ENCODE results near the gene GNG12.
"Not testable (repeated sequence)": the region's sequence is repeated elsewhere in the genome, so short reads cannot be mapped to it uniquely, and the experiment has no call there.

GNG12 gene

GRCh38 chr1:67685558-67686266 lies 147.6 kb downstream of the GNG12 start:
- peak; percentile 13 to 55 for DNase-seq (ENCODE audit: low read depth in 1 of 2, low spot score in 1 of 2)

- DNase-seq (ENCODE audit: low read depth in 1 of 2, low spot score in 1 of 2) = peak; percentile 84 to 91
These were observed 148.2 kb downstream of the GNG12 start, which contains the start of gene GADD45A for GRCh38 chr1:67685067-67685557. TSS of gene GADD45A (plus strand) at chr1:67685201. CDS start at chr1:67685495, 294 bp downstream.

GRCh38 chr1:67684526-67685066 lies 148.7 kb downstream of the GNG12 start:
- no peak for DNase-seq (ENCODE audit: low read depth in 1 of 2, low spot score in 1 of 2)

DNA sequence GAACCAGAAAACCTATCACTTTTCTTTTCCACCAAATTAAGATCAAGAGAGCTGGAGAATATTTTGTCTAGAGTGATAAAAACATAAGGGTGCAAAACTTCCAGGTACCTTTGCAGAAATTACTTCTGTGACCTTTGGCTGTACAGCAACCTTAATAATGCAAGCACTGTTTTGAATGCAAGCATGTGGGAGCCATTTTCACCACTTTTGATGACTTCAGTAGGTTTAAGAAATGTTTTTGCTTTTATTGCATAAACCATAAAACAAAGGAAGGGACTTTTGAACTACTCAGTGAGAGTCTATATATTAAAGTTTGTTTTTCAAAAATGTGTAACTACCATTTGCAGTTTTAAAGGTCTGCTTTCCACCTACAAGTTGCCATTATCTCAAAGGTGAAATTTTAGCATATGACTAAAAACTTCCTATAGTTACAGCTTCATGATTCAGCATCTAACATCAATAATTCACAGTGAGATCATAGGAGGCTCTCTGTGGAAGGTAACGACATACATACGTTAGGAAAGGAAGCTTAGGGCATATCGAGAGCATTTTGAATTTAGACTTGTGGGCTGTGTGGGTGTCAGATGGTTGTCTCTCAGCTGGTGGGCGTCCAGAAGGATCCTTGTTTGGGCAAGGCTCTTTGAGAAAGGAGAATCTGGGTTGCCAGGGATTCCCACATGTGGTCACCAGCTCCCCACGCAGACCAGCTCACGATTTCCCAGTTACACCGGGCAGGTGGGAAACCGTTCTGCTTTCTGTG lies 149.3 kb downstream of the GNG12 start:
- peak in 1 of 2 donors; percentile 8 for DNase-seq (ENCODE audit: low read depth in 1 of 2, low spot score in 1 of 2)

DNA sequence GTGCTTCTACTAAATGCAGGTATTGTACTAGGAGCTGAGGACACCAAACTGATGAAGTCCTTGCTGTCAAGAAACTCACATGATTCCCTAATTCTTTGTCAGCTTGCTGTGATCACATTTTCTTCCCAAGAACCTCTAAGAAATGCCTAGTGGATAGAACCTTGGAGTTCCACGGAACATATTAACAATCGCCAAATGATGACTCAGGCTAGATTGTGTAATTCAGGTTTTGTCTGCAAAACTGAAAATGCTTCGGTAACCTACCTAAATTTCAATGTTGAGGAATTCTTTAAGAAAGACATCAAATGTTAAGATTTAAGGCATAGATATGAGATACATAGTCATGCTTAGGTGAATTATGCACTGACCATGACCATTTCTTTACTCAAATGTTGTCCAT lies 150.0 kb downstream of the GNG12 start:
- no peak for DNase-seq (ENCODE audit: low read depth in 1 of 2, low spot score in 1 of 2)

GRCh38 chr1:67682659-67683197 lies 150.5 kb downstream of the GNG12 start:
- no peak for DNase-seq (ENCODE audit: low read depth in 1 of 2, low spot score in 1 of 2)

DNA sequence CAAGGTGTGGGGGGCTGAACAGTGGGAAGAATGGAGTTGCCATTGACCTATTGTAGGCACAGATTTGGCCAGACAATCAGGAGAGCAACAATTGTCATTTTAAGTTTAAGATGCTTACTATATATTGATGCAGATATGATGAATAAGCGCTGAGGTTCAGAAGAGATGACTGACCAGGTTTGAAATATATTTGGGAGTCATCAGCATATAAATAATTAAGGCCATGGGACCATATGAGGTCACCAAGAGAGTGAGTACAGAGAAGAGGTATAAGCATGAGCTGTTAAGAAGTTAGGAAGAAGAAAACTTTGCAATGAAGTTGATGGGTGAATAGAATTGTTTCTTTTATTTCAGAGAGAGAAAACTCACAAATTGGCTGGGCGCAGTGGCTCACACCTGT lies 152.8 kb downstream of the GNG12 start:
- no peak for DNase-seq (ENCODE audit: low read depth in 1 of 2, low spot score in 1 of 2)

DNA sequence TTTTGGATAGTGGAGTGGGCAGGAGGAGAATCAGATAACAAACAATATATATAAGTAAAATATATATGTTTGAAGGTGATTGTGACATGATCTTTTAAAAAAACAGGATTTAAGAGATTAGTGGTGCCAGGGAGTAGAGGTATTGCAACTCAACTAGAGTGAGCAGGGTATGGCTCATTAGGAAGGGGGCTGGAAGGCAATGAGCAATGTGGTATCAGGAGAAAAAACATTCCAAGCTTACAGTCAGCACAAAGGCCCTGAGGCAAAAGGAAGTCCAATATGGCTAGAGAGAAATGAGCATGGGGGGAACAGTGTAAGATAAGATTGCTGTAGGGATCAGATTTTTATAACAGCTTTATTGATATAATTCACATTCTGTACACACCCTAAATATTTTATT lies 153.6 kb downstream of the GNG12 start:
- DNase-seq (ENCODE audit: low read depth in 1 of 2, low spot score in 1 of 2) = no peak

DNA sequence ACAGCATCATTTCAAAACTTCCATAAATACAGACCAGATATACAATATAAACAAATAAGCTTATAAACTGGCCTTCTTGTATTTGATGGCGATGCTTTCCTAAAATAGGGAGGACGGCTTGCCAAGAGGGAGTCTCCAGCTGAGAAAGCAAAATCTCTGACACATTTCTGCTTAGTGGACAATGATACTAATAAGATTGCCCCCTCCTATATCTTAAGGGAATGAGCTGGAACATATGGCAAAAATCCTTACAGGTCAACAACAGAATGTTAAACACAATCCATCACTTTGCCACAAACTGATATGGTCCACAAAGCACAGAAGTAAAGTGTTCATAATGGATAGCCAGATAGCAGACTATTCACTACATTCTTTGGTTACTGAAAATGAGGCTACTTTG lies 155.3 kb downstream of the GNG12 start:
- DNase-seq (ENCODE audit: low read depth in 1 of 2, low spot score in 1 of 2) = no peak

DNA sequence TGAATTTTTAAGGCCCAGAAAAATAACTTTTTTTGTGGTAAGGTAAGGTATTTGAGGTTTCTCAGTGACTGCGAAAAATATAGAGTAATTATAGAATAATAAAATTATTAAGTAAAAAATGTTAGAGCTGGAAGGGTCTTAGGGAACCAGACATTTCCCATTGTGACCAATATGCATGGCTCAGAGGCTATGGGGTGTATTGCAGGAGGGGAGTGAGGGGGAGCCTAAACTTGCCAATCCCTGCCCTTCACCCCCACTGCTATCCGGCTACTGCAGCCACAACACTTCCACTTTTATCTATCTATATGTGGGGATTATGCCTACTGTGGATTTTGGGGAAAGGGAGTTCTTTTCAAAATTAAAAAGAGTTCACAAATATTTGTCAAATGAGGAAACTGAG lies 155.9 kb downstream of the GNG12 start:
- no peak for DNase-seq (ENCODE audit: low read depth in 1 of 2, low spot score in 1 of 2)

GRCh38 chr1:67676946-67677345 lies 156.3 kb downstream of the GNG12 start:
- no peak for DNase-seq (ENCODE audit: low read depth in 1 of 2, low spot score in 1 of 2)

- no peak for DNase-seq (ENCODE audit: low read depth in 1 of 2, low spot score in 1 of 2)
These were observed 157.0 kb downstream of the GNG12 start for GRCh38 chr1:67676287-67676686.

GRCh38 chr1:67675800-67676199 lies 157.5 kb downstream of the GNG12 start:
- no peak for DNase-seq (ENCODE audit: low read depth in 1 of 2, low spot score in 1 of 2)

DNA sequence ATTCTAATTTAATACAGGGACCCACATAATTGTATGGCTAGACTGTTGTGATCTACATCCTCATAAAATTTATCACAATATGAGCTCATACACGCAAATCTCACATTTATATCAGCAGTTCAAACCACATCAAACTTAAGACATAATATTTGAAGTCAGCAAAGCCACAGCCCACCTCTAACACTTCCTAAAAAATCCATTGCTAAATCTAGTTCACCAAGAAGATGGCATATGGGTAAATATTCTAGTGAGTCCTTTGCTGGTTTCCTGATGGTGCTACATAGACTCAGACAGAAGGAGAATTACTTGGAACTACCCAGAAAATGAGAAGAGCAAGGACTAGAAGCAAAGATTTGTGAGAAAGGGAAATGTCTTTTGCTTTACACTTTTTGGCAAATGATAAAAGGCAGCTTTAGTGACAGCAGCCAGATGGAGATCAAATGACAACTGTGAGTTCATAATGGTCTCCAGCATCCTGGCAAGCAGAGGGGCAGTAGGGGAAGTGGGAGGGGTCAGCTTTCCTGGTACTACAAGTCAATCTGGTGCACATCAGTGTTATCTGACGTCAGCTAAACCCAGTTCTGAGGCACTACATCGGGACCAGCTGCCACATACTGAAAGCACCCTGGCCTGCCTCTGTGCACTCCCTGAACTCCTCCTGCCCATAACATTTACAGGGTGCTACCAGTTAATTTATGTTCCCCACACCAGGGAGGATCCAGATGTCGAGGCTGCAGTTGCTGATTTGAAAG lies 158.8 kb downstream of the GNG12 start:
- no peak for DNase-seq (ENCODE audit: low read depth in 1 of 2, low spot score in 1 of 2)

- DNase-seq (ENCODE audit: low read depth in 1 of 2, low spot score in 1 of 2) = no peak
These were observed 159.6 kb downstream of the GNG12 start for GRCh38 chr1:67673468-67674201.

DNA sequence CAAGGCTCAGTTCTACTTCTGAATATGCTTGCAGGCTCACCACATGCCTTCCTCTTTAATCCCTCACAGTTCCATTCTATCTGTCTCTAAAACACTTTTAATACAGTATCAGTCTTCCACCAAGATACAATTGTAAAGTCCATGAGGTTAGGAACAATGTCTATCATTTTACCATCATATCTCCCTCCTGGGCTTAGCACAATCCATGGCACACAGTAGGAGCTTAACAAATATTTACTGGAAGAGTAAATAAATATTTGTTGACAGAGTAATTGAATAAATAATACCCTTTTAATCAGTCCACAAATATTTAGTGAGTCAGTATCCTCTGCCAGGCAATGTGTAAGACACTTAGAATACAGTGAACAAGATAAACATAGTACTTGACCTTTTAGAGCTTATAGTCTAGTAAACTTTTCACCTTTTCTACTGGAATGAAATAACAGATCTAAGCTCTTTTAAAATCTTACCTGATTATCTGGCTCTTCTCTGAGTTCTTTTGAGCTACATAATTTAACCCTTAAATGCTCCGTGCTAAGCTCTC lies 160.9 kb downstream of the GNG12 start:
- DNase-seq (ENCODE audit: low read depth in 1 of 2, low spot score in 1 of 2) = no peak

DNA sequence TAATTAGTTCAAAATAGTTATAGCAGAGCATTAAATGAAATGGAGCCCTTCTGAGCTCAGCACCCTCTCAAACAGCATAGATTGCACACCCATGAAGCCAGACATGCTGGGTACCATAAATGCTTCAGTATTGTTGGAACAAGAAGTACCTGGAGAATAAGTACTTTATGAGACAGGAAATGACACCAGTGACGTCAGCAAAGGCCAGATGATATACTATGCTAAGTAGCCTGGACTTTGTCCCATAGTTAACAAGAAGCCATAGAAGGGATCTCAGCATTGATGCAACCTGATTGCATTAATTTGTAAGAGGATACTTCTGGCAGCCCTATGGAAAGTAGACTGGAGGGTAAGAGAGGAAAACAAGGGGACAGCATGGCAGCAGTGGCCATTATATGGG lies 164.6 kb downstream of the GNG12 start:
- DNase-seq (ENCODE audit: low read depth in 1 of 2, low spot score in 1 of 2) = no peak

DNA sequence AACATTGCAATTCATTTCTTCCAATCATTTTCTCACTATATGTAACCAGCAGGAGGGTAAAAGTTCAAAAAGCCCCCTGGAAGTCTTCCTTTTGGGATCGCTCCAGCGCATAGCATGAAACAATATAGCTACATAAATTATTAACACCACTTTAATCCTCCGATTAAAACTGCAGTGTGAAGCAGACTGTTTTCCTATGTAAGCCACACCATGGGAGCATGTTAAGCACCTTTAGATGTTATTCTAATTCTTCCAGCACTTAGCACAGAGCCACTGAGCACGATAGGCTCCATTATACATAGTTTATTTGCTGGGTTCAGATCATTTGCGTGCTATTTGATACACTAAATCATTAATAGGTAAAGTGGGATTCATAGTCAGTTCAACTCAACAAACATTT lies 166.6 kb downstream of the GNG12 start:
- DNase-seq (ENCODE audit: low read depth in 1 of 2, low spot score in 1 of 2) = no peak

DNA sequence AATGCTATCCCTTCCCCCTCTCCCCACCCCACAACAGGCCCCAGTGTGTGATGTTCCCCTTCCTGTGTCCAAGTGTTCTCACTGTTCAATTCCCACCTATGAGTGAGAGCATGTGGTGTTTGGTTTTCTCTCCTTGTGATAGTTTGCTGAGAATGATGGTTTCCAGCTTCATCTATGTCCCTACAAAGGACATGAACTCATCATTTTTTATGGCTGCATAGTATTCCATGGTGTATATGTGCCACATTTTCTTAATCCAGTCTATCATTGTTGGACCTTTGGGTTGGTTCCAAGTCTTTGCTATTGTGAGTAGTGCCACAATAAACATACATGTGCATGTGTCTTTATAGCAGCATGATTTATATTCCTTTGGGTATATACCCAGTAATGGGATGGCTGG lies 168.0 kb downstream of the GNG12 start:
- DNase-seq (ENCODE audit: low read depth in 1 of 2, low spot score in 1 of 2) = not testable (repeated sequence)

GRCh38 chr1:67664048-67664447 lies 169.2 kb downstream of the GNG12 start:
- no peak for DNase-seq (ENCODE audit: low read depth in 1 of 2, low spot score in 1 of 2)

All from activated T-helper 1 cell treated with anti-CD3 and anti-CD28 coated beads, Interleukin-2, amount 50 U/mL, for 16 hours (primary cell).